PC-9 (cell line): ENCODE results near the gene SMCO3.
A peak's percentile ranks its signal among the peaks of the same experiment; 100 is the strongest.

Source experiments
- EZH2 ChIP-seq: fragments of 200-600 bp; sonication (generic); IDR thresholded peaks from 2 replicates; pipeline ENCODE4 v1.8.0; 2017; ENCODE audit warnings: antibody characterized with exemption, low read depth
- TF ChIP-seq, protein P1 (sequence below): fragments of 200-600 bp; sonication (generic); conservative IDR thresholded peaks from 2 replicates; pipeline ENCODE4 v1.6.1; 2017; ENCODE audit warnings: mixed run types, antibody characterized with exemption, mild to moderate bottlenecking, moderate library complexity

DNA sequence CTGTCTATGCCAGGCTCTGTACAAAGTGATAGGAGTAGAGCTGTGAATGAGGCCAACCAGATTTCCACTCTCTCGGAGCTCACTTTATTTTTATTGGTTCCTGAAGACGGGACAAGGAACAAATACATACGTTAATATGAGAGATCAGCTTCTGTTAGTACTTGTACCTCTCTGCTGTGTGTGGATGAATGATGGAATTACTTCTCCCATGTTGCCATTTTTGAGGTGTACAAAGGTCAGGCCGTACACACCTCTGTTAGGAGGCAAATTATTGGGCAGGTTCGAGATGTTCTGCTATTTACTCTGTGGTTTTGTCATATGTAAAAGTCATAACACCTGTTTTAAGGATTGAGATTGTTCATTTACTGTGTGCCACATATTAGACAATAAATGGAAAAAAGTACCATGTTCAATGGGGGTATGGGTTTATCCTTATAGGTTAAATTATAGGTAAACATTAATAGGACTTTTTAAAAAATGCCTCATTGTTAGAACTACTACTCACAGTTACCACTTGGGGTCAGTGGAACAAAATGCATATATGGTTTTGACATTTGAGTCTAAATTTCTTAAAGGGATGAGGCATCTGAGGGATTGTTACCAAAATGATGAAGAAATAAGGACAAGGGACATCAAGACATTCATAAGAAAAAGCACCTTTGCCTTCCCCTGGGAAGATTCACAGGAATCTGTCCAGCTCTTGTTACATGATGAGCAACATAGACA is 37.6 kb downstream of the SMCO3 start:
- TF ChIP-seq, protein P1, sequence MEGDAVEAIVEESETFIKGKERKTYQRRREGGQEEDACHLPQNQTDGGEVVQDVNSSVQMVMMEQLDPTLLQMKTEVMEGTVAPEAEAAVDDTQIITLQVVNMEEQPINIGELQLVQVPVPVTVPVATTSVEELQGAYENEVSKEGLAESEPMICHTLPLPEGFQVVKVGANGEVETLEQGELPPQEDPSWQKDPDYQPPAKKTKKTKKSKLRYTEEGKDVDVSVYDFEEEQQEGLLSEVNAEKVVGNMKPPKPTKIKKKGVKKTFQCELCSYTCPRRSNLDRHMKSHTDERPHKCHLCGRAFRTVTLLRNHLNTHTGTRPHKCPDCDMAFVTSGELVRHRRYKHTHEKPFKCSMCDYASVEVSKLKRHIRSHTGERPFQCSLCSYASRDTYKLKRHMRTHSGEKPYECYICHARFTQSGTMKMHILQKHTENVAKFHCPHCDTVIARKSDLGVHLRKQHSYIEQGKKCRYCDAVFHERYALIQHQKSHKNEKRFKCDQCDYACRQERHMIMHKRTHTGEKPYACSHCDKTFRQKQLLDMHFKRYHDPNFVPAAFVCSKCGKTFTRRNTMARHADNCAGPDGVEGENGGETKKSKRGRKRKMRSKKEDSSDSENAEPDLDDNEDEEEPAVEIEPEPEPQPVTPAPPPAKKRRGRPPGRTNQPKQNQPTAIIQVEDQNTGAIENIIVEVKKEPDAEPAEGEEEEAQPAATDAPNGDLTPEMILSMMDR, result peak; percentile 46; the same call in 1 of the 2 replicates
- no peak for TF ChIP-seq EZH2
